GM23338 (cell line): ENCODE results near the gene NUDC. TPM values are rescaled to one million over a fixed set of nuclear protein-coding genes. Genes with fewer than 3 reads are reported as not detected.

Source experiments
- ATAC-seq: fragments of 200-7000 bp; cut with Tn5 transposase; 3 replicates; pipeline ENCODE4 v1.9.1; 2020
- DNase-seq: peaks from one replicate; pipeline ENCODE4 v3.0.0-alpha.2; 2015; ENCODE audit warnings: low spot score
- H2AFZ ChIP-seq: fragments of 200-600 bp; sonication (generic); 2 replicates; pipeline ENCODE4 v1.8.0; 2016; ENCODE audit warnings: antibody characterized with exemption, mild to moderate bottlenecking, moderate library complexity
- H3F3A ChIP-seq: fragments of 200-600 bp; sonication (generic); replicated peaks from 2 replicates; pipeline ENCODE4 v1.8.0; 2017; ENCODE audit warnings: antibody characterized with exemption, mixed run types, low read depth
- H3K27ac ChIP-seq: fragments of 200-600 bp; sonication (generic); 2 replicates; pipeline ENCODE4 v1.6.1; 2016; ENCODE audit warnings: low read depth
- H3K27me3 ChIP-seq: fragments of 200-600 bp; sonication (generic); 2 replicates; pipeline ENCODE4 v1.8.0; 2016; ENCODE audit warnings: mild to moderate bottlenecking, mixed run types, moderate library complexity; ENCODE audit not compliant: insufficient read depth
- H3K36me3 ChIP-seq: fragments of 200-600 bp; sonication (generic); 2 replicates; pipeline ENCODE4 v1.8.0; 2016; ENCODE audit warnings: mild to moderate bottlenecking; ENCODE audit not compliant: insufficient read depth
- H3K4me1 ChIP-seq: fragments of 200-600 bp; sonication (generic); 2 replicates; pipeline ENCODE4 v1.8.0; 2016; ENCODE audit warnings: mild to moderate bottlenecking, moderate library complexity; ENCODE audit not compliant: insufficient read depth
- H3K4me2 ChIP-seq: fragments of 200-600 bp; sonication (generic); 2 replicates; pipeline ENCODE4 v1.7.1; 2017; ENCODE audit warnings: mixed run types
- H3K4me3 ChIP-seq: fragments of 200-600 bp; sonication (generic); 2 replicates; pipeline ENCODE4 v1.6.1; 2016; ENCODE audit warnings: mixed run types
- H3K79me2 ChIP-seq: fragments of 200-600 bp; sonication (generic); replicated peaks from 2 replicates; pipeline ENCODE4 v1.8.0; 2017; ENCODE audit warnings: mild to moderate bottlenecking; ENCODE audit not compliant: insufficient read depth
- H3K9me2 ChIP-seq: fragments of 200-600 bp; sonication (generic); 2 replicates; pipeline ENCODE4 v1.8.0; 2017; ENCODE audit not compliant: insufficient read depth
- H4K20me1 ChIP-seq: fragments of 200-600 bp; sonication (generic); replicated peaks from 2 replicates; pipeline ENCODE4 v1.8.0; 2017; ENCODE audit warnings: mild to moderate bottlenecking; ENCODE audit not compliant: insufficient read depth
- H3K27ac Mint-ChIP-seq: 2 replicates; pipeline ENCODE4 v1.8.0; 2020; ENCODE audit warnings: inconsistent platforms, mild to moderate bottlenecking, moderate library complexity, mixed read lengths
- H3K27me3 Mint-ChIP-seq: 3 replicates; pipeline ENCODE4 v1.8.0; 2022; ENCODE audit warnings: low read depth, mild to moderate bottlenecking, moderate library complexity, mixed read lengths, inconsistent platforms; ENCODE audit not compliant: insufficient read depth, poor library complexity
- H3K36me3 Mint-ChIP-seq: 3 replicates; pipeline ENCODE4 v1.8.0; 2021; ENCODE audit warnings: low read depth, mild to moderate bottlenecking, inconsistent platforms, moderate library complexity, mixed read lengths
- H3K4me1 Mint-ChIP-seq: 3 replicates; pipeline ENCODE4 v1.8.0; 2020; ENCODE audit warnings: mild to moderate bottlenecking, inconsistent platforms, mixed read lengths
- H3K4me3 Mint-ChIP-seq: 3 replicates; pipeline ENCODE4 v1.8.0; 2021; ENCODE audit warnings: moderate library complexity, mild to moderate bottlenecking, inconsistent platforms, mixed read lengths
- H3K9me3 Mint-ChIP-seq: 3 replicates; pipeline ENCODE4 v1.8.0; 2020; ENCODE audit warnings: moderate library complexity, mild to moderate bottlenecking, inconsistent platforms, mixed read lengths
- CREB1 ChIP-seq: fragments of 250-450 bp; sonication (Bioruptor Pico); IDR thresholded peaks from 2 replicates; pipeline ENCODE4 v1.5.0; 2020; ENCODE audit warnings: low read depth, mild to moderate bottlenecking, moderate library complexity
- EZH2 ChIP-seq: fragments of 200-600 bp; sonication (generic); IDR thresholded peaks from one replicate; pipeline ENCODE4 v1.8.0; 2017; ENCODE audit warnings: antibody characterized with exemption, mild to moderate bottlenecking, low read depth; ENCODE audit not compliant: unreplicated experiment
- EZH2phosphoT487 ChIP-seq: fragments of 200-600 bp; sonication (generic); IDR thresholded peaks from one replicate; pipeline ENCODE4 v1.8.1; 2018; ENCODE audit warnings: antibody characterized with exemption; ENCODE audit not compliant: unreplicated experiment
- JUNB ChIP-seq: IDR thresholded peaks from one replicate; pipeline ENCODE4 v1.6.1; 2016; ENCODE audit warnings: antibody characterized with exemption; ENCODE audit not compliant: unreplicated experiment
- NANOG ChIP-seq: IDR thresholded peaks from 2 replicates; pipeline ENCODE4 v1.6.1; 2016; ENCODE audit warnings: antibody characterized with exemption, borderline replicate concordance
- POLR2AphosphoS5 ChIP-seq: IDR thresholded peaks from 2 replicates; pipeline ENCODE4 v1.6.1; 2016; ENCODE audit warnings: antibody characterized with exemption, low read depth
- REST ChIP-seq: IDR thresholded peaks from one replicate; pipeline ENCODE4 v1.6.1; 2018; ENCODE audit warnings: antibody characterized with exemption; ENCODE audit not compliant: unreplicated experiment
- STAT1 ChIP-seq: IDR thresholded peaks from one replicate; pipeline ENCODE4 v1.6.1; 2016; ENCODE audit warnings: antibody characterized with exemption; ENCODE audit not compliant: unreplicated experiment
- ZNF114 ChIP-seq: fragments of 250-450 bp; sonication (Bioruptor Pico); IDR thresholded peaks from 2 replicates; pipeline ENCODE4 v1.5.0; 2020; ENCODE audit warnings: mild to moderate bottlenecking, moderate library complexity
- ZNF331 ChIP-seq: fragments of 250-450 bp; sonication (Bioruptor Pico); IDR thresholded peaks from 2 replicates; pipeline ENCODE4 v1.5.0; 2020; ENCODE audit warnings: low read depth, mild to moderate bottlenecking, moderate library complexity
- ZNF462 ChIP-seq: fragments of 250-450 bp; sonication (Bioruptor Pico); IDR thresholded peaks from 2 replicates; pipeline ENCODE4 v1.5.0; 2020; ENCODE audit warnings: mild to moderate bottlenecking, moderate library complexity
- polyA plus RNA-seq: library from polyadenylated mRNA; unstranded; fragments of >200 nt; fragmentation: Nextera tagmentation; extraction: Ambion mirVana; gene quantifications from 2 replicates; pipeline ENCODE4 v1.2.1, GENCODE V29; 2016
- total RNA-seq: library from RNA; depleted of rRNA; stranded (reverse); fragments of >200 nt; shearing (Covaris generic); gene quantifications from 2 replicates; pipeline ENCODE4 v1.2.3, GENCODE V29; 2014
- TF ChIP-seq, protein P1 (sequence below): IDR thresholded peaks from 2 replicates; pipeline ENCODE4 v1.6.1; 2016; ENCODE audit warnings: antibody characterized with exemption
- TF ChIP-seq, protein P2 (sequence below), 2 experiments: fragments of 200-600 bp in 1 of 2; sonication (generic) in 1 of 2; conservative IDR thresholded peaks; 2 replicates each; pipeline versions ENCODE4 v1.5.1 to v1.6.1; 2016 to 2017; ENCODE audit warnings: antibody characterized with exemption in 2 of 2, low read depth in 2 of 2, mild to moderate bottlenecking in 2 of 2, moderate library complexity in 1 of 2

Gene NUDC
- total and polyA plus RNA-seq, 2 experiments from 2014 or later: 96.2 to 224 TPM

- Mint-ChIP-seq H3K9me3 (no peaks in the 10 kb centered on the region), H3K36me3 (no peaks in the 10 kb centered on the region), H3K4me3 (no peak overlapping the region; the same call in 2 of the 3 replicates), H3K27ac (no peak overlapping the region), H3K4me1 (peaks cover 15% of the 10 kb centered on the region; the same call in 2 of the 3 replicates), H3K27me3 (peaks cover 11% of the 10 kb centered on the region)
- Histone ChIP-seq H3K4me3 (no peak overlapping the region), H3K79me2 (no peaks in the 10 kb centered on the region), H4K20me1 (no peaks in the 10 kb centered on the region), H2AFZ (0 out of 2 replicates have a peak overlapping the region, but pooled peaks have one; percentile 52), H3F3A (0 out of 2 replicates have a peak, but pooled peaks cover under 1% of the 10 kb centered on the region), H3K9me2 (no peaks in the 10 kb centered on the region), H3K36me3 (no peaks in the 10 kb centered on the region), H3K27me3 (no peaks in the 10 kb centered on the region), H3K27ac (no peak overlapping the region), H3K4me2 (no peak overlapping the region), H3K4me1 (peaks cover 7% of the 10 kb centered on the region; the same call in 1 of the 2 replicates)
- TF ChIP-seq POLR2AphosphoS5 (no peak), CREB1 (no peak), ZNF114 (CRISPR knock-in tag) (no peak), NANOG (no peak), REST (no peak), EZH2 (no peak), ZNF462 (CRISPR knock-in tag) (no peak), ZNF331 (CRISPR knock-in tag) (no peak), EZH2phosphoT487 (no peak), STAT1 (no peak), JUNB (no peak)
- TF ChIP-seq, protein P1, sequence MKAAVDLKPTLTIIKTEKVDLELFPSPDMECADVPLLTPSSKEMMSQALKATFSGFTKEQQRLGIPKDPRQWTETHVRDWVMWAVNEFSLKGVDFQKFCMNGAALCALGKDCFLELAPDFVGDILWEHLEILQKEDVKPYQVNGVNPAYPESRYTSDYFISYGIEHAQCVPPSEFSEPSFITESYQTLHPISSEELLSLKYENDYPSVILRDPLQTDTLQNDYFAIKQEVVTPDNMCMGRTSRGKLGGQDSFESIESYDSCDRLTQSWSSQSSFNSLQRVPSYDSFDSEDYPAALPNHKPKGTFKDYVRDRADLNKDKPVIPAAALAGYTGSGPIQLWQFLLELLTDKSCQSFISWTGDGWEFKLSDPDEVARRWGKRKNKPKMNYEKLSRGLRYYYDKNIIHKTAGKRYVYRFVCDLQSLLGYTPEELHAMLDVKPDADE: no peak
- TF ChIP-seq, protein P2, sequence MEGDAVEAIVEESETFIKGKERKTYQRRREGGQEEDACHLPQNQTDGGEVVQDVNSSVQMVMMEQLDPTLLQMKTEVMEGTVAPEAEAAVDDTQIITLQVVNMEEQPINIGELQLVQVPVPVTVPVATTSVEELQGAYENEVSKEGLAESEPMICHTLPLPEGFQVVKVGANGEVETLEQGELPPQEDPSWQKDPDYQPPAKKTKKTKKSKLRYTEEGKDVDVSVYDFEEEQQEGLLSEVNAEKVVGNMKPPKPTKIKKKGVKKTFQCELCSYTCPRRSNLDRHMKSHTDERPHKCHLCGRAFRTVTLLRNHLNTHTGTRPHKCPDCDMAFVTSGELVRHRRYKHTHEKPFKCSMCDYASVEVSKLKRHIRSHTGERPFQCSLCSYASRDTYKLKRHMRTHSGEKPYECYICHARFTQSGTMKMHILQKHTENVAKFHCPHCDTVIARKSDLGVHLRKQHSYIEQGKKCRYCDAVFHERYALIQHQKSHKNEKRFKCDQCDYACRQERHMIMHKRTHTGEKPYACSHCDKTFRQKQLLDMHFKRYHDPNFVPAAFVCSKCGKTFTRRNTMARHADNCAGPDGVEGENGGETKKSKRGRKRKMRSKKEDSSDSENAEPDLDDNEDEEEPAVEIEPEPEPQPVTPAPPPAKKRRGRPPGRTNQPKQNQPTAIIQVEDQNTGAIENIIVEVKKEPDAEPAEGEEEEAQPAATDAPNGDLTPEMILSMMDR (conservative IDR thresholded peaks at IDR 0.05; ENCODE audit: low read depth in 2 of 2): no peak
- DNase-seq (no peak), ATAC-seq (no peak)
Observed at GRCh38 chr1:26972821-26973220, 51.3 kb downstream of the NUDC start.
